ENCODE data around the gene SERPING1.

Gene SERPING1

DNA sequence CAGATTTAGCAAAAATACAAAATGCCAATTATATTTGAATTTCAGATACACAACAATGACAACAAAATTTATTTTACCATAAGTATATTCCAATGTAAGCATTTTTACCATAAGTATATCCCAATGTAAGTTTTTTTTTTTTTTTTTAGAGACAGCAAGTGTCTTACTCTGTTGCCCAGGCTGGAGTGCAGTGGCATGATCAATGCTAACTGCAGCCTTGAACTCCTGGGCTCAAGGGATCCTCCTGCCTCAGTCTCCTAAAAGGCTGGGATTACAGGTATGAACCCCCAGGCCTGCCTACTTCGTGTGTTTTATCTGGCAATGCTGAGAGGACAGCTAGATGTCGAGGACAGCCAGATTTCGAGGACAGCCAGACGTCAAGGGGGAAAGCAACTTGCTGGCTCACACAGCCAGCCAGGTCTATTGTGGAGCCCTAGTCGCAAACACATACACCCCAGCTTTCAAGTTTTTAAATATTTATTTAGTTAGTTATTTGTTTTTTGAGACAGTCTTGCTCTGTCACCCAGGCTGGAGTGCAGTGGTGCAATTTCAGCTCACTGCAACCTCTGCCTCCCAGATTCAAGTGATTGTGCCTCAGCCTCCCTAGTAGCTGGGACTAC lies 1.1 kb upstream of the SERPING1 start:
- FAIRE-seq (no peak), DNase-seq (ENCODE audit: insufficient read length, low spot score) (no peak)
- no peak for TF ChIP-seq TAF1 (IDR thresholded peaks at IDR 0.05; ENCODE audit: low read depth, low read length)
- TF ChIP-seq POLR2AphosphoS5 (IDR thresholded peaks at IDR 0.05; ENCODE audit: low read depth, low read length): no peak
- no peak for TF ChIP-seq SPI1 (IDR thresholded peaks at IDR 0.05; ENCODE audit: low read depth, low read length)
- no peak for TF ChIP-seq PAX5 (IDR thresholded peaks at IDR 0.05; ENCODE audit: insufficient read depth, low read length, severe bottlenecking)

- FAIRE-seq (no peak), DNase-seq (ENCODE audit: insufficient read length, low spot score) (no peak)
- TF ChIP-seq TAF1 (IDR thresholded peaks at IDR 0.05; ENCODE audit: low read depth, low read length) (no peak), SPI1 (IDR thresholded peaks at IDR 0.05; ENCODE audit: low read depth, low read length) (no peak), POU2F2 (IDR thresholded peaks at IDR 0.05; ENCODE audit: low read depth, low read length) (no peak), POLR2A (IDR thresholded peaks at IDR 0.05; ENCODE audit: low read depth, low read length) (no peak), PAX5 (IDR thresholded peaks at IDR 0.05; ENCODE audit: insufficient read depth, low read length, severe bottlenecking) (no peak), POLR2AphosphoS5 (IDR thresholded peaks at IDR 0.05; ENCODE audit: low read depth, low read length) (no peak)
These were observed 688 bp downstream of the SERPING1 start for GRCh38 chr11:57597916-57598830.

DNA sequence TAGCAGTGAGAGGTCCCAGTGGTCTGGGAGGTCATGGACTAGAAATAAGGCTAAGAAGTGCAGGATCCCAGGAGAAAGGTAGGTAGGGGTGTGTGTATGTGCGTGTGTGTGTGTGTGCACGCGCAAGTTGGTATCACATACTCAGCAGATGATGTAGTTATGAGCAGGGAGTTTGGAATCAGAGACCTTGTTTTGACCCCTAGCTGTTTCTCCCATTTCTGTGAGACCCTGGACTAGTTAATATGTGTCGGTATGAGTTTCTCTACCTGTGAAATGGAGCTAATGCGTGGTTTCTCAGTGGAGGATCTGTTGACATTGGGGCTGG lies 1.3 kb downstream of the SERPING1 start:
- DNase-seq (ENCODE audit: insufficient read length, low spot score): no peak
- TF ChIP-seq POU2F2 (IDR thresholded peaks at IDR 0.05; ENCODE audit: low read depth, low read length) (no peak), PAX5 (IDR thresholded peaks at IDR 0.05; ENCODE audit: insufficient read depth, low read length, severe bottlenecking) (no peak), SPI1 (IDR thresholded peaks at IDR 0.05; ENCODE audit: low read depth, low read length) (no peak), POLR2AphosphoS5 (IDR thresholded peaks at IDR 0.05; ENCODE audit: low read depth, low read length) (no peak)
- no peak for FAIRE-seq

- FAIRE-seq (no peak), DNase-seq (ENCODE audit: insufficient read length, low spot score) (no peak)
- TF ChIP-seq POU2F2 (IDR thresholded peaks at IDR 0.05; ENCODE audit: low read depth, low read length) (no peak), POLR2AphosphoS5 (IDR thresholded peaks at IDR 0.05; ENCODE audit: low read depth, low read length) (no peak), SPI1 (IDR thresholded peaks at IDR 0.05; ENCODE audit: low read depth, low read length) (no peak), POLR2A (IDR thresholded peaks at IDR 0.05; ENCODE audit: low read depth, low read length) (no peak), TAF1 (IDR thresholded peaks at IDR 0.05; ENCODE audit: low read depth, low read length) (no peak), PAX5 (IDR thresholded peaks at IDR 0.05; ENCODE audit: insufficient read depth, low read length, severe bottlenecking) (no peak)
These were observed 1.9 kb downstream of the SERPING1 start for GRCh38 chr11:57599381-57599780.

DNA sequence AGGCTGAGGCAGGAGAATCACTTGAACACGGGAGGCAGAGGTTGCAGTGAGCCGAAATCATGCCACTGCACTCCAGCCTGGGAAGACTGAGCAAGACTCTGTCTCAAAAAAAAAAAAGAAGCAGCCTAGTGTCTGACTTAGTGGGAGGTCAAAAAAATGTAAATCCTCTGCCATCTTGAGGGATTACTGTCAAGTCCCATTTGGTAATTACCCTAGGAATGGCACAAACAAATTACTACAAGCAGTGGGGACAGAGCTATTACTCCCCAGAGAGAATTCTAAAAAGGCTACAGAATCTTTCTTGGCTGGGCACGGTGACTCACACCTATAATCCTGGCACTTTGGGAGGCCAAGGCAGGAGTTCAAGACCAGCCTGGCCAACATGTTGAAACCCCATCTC lies 3.8 kb downstream of the SERPING1 start:
- FAIRE-seq (no peak), DNase-seq (ENCODE audit: insufficient read length, low spot score) (no peak)
- TF ChIP-seq TAF1 (IDR thresholded peaks at IDR 0.05; ENCODE audit: low read depth, low read length): no peak
- TF ChIP-seq POLR2A (IDR thresholded peaks at IDR 0.05; ENCODE audit: low read depth, low read length): no peak
- no peak for TF ChIP-seq POLR2AphosphoS5 (IDR thresholded peaks at IDR 0.05; ENCODE audit: low read depth, low read length)

- no peak for FAIRE-seq
- TF ChIP-seq PAX5 (IDR thresholded peaks at IDR 0.05; ENCODE audit: insufficient read depth, low read length, severe bottlenecking) (no peak), POU2F2 (IDR thresholded peaks at IDR 0.05; ENCODE audit: low read depth, low read length) (no peak)
- no peak for DNase-seq (ENCODE audit: insufficient read length, low spot score)
These were observed 7.0 kb downstream of the SERPING1 start for GRCh38 chr11:57604296-57605027.

DNA sequence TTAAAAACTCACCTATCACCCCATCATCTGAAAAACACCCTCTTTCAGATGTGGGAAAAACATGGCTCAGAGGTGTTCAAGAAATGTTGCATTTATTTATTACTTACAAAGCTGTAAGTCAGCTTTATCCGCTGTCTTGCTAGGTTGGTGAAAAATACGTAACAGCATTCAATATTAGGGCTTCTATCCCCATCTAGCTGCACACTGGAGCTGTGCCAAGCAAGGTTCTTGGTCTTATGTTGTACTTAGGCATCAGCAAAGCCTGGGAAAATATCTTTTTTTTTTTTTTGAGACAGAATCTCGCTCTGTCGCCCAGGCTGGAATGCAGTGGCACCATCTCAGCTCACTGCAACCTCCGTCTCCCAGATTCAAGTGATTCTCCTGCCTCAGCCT lies 7.5 kb downstream of the SERPING1 start:
- no peak for FAIRE-seq
- TF ChIP-seq POLR2AphosphoS5 (IDR thresholded peaks at IDR 0.05; ENCODE audit: low read depth, low read length): no peak
- TF ChIP-seq SPI1 (IDR thresholded peaks at IDR 0.05; ENCODE audit: low read depth, low read length): no peak
- TF ChIP-seq POLR2A (IDR thresholded peaks at IDR 0.05; ENCODE audit: low read depth, low read length): no peak
- no peak for TF ChIP-seq TAF1 (IDR thresholded peaks at IDR 0.05; ENCODE audit: low read depth, low read length)
- DNase-seq (ENCODE audit: insufficient read length, low spot score): no peak

- FAIRE-seq: no peak
- TF ChIP-seq POLR2AphosphoS5 (IDR thresholded peaks at IDR 0.05; ENCODE audit: low read depth, low read length) (no peak), SPI1 (IDR thresholded peaks at IDR 0.05; ENCODE audit: low read depth, low read length) (no peak), TAF1 (IDR thresholded peaks at IDR 0.05; ENCODE audit: low read depth, low read length) (no peak), POU2F2 (IDR thresholded peaks at IDR 0.05; ENCODE audit: low read depth, low read length) (no peak), PAX5 (IDR thresholded peaks at IDR 0.05; ENCODE audit: insufficient read depth, low read length, severe bottlenecking) (no peak), POLR2A (IDR thresholded peaks at IDR 0.05; ENCODE audit: low read depth, low read length) (no peak)
- DNase-seq (ENCODE audit: insufficient read length, low spot score): no peak
These were observed 12.7 kb downstream of the SERPING1 start for GRCh38 chr11:57610170-57610569.

DNA sequence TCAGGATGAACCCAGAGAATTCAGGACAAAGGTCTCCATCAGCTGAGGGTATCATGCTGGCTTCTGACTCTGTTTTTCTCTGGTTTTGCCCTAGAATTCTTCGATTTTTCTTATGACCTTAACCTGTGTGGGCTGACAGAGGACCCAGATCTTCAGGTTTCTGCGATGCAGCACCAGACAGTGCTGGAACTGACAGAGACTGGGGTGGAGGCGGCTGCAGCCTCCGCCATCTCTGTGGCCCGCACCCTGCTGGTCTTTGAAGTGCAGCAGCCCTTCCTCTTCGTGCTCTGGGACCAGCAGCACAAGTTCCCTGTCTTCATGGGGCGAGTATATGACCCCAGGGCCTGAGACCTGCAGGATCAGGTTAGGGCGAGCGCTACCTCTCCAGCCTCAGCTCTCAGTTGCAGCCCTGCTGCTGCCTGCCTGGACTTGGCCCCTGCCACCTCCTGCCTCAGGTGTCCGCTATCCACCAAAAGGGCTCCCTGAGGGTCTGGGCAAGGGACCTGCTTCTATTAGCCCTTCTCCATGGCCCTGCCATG lies 16.8 kb downstream of the SERPING1 start:
- TF ChIP-seq TAF1 (IDR thresholded peaks at IDR 0.05; ENCODE audit: low read depth, low read length) (no peak), PAX5 (IDR thresholded peaks at IDR 0.05; ENCODE audit: insufficient read depth, low read length, severe bottlenecking) (no peak), POLR2AphosphoS5 (IDR thresholded peaks at IDR 0.05; ENCODE audit: low read depth, low read length) (no peak), POLR2A (IDR thresholded peaks at IDR 0.05; ENCODE audit: low read depth, low read length) (no peak), POU2F2 (IDR thresholded peaks at IDR 0.05; ENCODE audit: low read depth, low read length) (no peak), SPI1 (IDR thresholded peaks at IDR 0.05; ENCODE audit: low read depth, low read length) (no peak)
- no peak for FAIRE-seq
- no peak for DNase-seq (ENCODE audit: insufficient read length, low spot score)
